Measurements from ENCODE around the gene ISCA2.
A peak's percentile ranks its signal among the peaks of the same experiment; 100 is the strongest.

Gene ISCA2

DNA sequence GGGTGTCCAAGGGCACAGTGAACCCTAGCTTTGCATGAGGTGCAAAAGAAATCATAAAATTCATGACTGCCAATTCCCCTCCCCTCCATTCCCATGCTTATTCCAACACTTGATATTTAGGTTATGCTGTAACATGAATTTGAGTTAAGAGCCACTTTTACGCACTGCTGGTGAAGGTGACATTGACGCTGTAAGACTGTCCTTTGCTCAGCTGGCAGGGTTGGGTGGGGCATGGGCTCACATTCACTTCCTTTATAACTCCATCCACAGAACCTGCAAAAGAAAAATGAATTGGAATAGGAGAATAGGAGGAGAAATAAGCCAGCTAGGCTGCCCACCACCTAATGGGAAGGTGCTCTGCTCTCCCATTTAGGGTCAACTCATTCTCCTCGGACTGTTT, 7.4 kb upstream of the ISCA2 start:
- DNase-seq: no peak

DNA sequence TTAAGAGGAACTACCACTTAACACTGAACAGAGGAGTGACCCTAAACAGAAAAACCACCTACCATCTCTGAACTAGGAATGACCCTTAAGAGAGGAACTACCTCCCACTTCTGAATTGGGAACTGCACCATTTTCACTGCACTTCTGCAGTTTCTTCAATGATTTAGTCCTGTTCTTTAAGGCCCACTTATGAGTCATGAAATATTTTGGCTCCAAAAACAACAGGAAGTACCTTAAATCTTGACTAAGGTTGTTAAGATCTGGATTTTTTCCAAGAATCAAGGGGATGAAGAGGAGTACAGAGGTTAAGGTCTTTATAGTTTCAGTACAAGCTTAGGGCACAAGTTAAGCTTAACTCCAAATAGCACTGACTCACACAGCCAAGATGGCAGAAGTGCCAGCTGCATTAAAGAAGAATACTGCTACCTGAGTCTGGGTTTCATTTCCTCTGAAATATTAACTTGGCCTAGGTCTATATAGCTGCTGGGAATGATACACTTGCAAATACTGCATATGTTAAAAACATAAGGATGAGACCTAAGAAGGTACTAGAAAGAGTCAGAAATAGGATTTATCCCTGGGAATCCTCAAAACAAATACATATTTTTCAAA, 4.7 kb upstream of the ISCA2 start:
- no peak for DNase-seq

DNA sequence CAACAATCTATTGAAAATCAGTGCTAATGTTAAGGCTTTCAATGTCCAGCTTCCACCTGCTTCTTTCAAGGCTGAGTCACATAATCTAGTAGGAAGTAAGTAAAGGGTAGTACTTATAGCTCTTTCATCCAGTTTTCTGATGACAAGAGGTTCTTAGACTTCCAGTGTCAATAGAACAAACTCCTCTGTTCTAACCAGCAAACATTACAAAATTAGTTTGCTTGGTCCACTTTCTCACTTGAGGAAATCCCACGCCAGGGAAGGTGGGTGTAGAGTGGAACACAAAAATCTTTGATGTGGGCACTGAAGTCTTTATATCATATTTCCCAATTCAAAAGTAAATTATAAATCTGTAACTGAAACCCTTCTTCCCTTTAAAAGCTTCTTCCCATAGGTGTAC, 3.1 kb upstream of the ISCA2 start:
- DNase-seq: no peak

DNA sequence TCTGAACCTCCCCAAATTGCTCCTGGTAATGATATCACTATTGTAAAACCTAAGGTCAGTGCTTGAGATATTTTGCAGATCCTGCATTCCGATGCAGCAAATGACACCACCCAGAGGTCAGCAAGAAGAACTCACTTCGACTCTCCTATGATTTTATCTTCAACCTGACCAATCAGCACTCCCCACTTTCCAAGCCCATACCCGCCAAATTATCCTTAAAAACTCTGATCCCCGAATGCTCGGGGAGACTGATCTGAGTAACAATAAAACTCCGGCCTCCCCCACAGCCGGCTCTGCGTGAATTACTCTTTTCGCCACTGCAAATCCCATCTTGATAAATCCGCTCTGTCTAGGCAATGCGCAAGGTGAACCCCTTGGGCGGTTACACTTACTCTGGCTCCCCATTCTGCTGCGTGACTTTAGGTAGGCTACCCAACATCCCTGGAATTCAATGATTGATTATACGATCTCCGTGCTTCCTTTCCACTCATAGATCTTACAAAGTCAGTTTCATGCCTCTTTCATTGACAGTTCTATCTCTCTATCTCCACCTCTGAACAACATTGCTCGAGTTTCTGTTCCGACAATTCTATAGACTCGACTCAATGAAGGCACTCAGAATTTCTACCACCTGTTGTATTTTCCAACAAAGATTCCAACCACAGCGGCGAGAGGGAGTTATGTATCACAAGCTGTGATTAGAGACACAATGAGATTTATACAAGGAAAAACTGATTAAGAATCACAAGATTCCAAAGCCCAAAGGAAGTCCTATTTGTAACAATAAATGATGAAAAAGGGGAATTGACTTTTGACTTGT, 1.4 kb upstream of the ISCA2 start:
- no peak for DNase-seq

DNA sequence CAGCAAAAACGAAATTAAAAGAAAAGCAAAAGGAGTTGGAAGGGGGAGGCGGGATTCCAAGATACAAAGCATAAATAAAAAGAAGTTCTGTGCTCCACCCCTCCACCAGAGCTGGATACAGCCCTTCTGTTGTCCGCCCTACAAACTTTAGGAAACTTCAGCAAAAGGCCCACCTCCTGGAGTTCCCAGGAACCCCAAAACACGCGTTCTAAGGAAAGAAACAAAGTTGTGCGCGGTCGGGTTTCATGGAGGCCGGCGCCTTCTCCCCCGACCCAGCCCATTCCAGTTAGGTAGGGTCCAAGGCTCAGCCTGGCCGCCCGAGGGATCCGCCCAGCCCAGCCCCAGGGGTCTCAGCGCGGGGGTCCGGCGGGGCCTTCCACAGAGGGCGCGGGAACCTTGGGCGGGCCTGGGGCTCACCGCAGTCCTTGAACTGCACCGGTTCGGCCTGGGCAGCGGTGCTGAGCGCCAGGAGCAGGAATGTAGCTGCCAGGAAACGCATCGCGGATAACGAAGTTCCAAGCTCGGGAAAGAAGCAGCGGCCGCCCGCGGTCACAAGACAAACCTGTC, 706 bp upstream of the ISCA2 start, which contains the start of gene NPC2:
Gene NPC2 (minus strand): TSS at position 530 of the 567 bp plus-strand sequence. CDS start 31 bp downstream, at position 499.
- no peak for DNase-seq

DNA sequence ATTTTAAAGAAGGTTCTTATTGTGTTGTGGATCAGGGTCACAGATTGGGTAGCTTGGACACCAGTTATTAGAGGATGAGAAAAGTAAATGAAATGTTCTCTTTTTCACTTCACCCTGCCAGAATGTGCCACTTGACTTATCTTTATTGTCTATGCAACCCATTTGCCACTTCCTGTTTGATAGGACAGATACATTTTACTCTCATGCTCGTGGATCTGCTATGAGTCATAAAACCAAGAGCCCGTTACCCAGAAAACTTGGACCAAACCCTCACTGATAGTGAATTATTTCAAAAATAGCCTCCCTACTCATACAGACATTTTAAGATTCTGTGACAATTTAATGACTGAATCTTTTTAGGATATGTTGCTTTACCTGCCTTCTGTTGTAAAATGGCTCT, 1.8 kb downstream of the ISCA2 start:
- no peak for DNase-seq

DNA sequence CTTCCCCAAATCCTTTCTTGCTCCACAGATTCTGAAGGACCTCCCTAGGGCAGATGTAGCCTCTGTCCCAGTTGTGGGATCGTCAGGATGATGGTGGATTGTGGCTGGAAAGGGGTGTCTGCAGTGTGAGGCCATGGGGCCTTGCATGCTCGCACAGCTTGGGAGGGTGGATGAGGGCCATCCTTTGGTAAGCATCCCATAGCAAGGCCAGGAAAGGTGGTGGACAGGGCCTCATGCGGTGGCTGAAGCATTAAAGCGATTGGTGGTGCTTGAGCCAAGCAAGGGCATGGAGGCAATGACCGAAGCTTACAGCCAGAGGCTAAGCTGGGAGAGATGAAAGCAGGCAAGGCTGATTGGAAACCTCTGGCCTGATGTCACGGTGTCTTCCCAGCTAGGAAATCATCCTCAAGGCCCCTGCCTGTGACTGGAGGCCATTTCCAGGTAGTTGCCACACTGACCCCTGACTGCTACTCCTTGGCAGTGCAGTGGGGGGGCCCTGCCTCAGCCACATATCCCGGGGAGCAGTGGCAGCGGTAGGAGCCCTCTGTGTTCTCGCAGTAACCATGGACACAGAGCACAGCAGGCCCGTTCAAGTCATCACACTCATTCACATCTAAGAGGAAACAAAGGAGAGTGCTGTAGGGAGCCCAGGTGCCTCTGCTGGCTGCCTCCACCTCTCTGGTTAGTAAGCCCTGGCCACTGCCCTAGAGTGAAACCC, 7.0 kb downstream of the ISCA2 start:
- DNase-seq: no peak

DNA sequence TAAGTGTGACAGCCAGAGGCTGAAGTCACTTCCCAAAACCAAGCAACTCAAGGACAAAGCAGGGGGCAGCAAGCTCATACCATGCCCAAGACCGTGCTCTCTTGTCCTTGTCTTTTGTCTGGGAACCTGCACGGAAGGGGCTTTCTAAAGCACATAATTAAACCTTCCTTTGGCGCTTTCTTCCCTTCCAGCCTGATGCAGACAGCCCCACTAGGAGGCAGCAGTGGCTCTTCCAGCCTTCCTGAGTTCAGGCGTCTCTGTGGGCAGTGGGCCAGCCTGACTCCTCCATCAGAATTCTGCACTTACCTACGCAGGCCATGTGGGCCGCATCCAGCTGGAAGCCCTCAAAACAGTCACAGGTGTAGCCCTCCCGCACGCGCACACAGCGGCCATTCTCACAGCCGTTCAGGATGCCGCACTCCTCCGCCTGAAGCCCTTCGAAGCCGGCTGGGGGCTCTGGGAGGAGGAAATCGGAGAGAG, 7.6 kb downstream of the ISCA2 start:
- peak; percentile 47 for DNase-seq

DNA sequence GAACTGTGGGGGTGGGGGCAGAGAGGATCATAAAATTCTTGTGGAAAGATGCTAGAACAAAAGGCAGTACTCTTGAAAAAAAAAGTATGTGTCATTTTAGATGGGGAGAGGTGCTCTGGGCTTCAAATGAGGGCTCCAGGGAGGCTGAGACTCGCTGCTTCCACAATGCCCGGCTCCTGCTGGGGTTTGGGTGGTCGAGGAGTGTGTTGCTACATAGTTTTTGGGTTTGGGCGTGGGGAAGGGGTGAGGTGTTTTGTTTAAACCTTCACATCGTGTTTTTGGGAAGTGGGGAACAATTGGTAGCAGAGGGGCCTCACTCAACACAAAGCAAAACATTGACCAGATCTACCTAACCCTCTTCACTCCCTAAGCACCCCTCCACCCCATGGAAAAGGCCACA, 8.1 kb downstream of the ISCA2 start:
- DNase-seq: no peak

DNA sequence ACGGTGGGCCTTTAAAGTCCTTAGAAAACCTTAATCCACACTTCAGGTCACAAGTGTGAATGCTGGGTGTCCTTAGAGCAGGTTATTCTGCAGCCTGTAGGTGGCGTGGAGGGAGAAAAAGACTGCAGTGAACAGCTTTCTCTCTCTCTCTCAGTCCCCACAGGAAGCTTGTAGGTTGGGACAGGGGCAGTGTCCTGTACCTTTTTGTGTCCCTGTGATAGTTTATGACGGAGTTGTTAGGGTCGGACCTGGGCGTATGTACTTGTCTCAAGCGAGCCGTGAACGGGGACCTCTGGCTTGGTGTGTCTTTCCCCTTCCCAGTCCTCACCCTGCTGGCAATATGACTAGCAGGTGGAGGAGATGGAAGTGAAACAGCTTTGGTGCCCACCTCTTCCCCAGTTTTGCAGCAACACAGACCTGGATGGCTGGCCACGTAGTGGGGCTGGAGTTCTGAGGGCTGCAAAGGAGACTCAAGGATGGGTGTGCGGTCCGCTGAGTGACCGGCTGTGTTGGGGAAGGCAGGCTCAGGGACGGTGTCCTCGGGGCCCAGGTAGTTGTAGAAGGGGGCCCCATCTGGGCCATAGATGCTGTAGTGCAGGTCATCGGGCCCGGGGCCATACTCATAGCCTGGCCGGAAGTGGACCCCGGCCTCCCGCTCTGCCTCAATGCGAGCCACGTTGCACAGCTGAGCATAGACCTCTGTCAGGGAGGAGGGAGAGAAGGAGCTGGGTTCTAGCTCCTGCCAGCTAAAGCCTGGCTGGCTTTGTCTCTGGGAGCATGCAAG, 8.9 kb downstream of the ISCA2 start:
- DNase-seq: no peak

DNA sequence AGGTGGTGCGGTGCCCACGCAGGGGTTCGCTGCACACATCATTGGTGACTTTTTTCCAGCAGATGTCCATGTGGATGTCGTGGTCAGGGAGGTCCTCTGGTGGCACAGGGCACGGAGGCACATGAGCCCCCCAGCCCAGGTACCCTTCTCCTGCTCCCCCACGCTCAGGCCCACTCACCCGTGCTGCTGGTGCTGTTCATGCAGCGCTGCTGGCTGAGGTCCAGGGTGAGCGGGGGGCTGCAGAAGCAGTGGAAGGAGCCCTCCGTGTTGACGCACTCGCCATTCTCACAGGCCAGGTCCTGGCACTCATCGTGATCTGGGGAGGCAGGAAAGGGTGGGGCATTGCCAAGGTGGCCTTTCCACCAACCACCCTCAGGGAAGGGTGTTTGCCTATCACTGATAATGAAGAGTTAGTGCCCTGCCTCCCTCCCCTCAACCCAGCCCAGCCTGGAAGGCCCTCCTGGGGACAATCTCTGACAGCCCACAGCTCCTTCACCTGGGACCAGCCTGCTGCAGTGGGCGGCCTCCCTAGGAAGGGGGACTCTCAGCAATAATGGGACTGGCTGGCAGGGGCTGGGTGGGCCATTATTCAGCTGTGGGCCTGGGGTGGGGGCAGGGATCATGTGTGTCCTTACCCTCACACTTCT, 9.8 kb downstream of the ISCA2 start:
- no peak for DNase-seq

DNA sequence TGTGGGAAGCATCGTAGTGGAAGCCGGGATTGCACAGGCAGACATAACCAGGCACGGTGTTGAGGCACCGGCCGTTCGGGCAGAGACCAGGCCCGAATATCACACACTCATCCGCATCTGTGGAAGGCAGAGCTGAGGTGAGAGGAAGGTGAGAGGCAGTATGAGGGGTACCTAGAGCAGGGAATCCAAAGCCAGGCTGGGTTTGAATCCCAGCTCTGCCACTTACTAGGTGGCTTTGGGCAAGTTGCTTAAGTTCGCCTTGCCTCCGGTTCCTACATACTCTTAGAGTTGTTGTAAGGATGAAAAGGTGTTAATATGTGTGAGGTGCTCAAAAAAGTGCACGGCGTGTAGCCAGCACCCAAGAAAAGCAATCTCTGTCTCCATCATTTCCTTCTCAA, 10.4 kb downstream of the ISCA2 start:
- DNase-seq: no peak

DNA sequence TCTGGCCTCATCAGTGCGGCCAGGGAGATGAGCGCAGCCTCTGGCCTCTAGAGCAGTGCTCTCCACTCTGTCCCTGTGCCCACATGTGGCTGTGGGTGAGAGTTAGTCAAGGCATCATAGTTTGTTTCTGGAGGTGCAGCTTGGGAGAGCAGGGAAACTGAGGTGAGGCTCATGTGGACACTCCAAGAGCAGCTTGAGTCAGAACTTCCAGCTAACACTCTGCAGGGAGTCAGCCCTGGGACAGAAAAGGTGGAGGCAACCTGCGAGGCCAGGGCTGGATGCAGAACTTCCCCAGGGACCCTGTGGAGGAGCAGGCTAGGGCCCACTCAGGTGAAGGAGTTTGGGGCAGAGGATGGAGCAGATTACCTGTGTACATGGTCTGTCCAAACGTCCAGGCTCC, 10.8 kb downstream of the ISCA2 start:
- DNase-seq: no peak

DNA sequence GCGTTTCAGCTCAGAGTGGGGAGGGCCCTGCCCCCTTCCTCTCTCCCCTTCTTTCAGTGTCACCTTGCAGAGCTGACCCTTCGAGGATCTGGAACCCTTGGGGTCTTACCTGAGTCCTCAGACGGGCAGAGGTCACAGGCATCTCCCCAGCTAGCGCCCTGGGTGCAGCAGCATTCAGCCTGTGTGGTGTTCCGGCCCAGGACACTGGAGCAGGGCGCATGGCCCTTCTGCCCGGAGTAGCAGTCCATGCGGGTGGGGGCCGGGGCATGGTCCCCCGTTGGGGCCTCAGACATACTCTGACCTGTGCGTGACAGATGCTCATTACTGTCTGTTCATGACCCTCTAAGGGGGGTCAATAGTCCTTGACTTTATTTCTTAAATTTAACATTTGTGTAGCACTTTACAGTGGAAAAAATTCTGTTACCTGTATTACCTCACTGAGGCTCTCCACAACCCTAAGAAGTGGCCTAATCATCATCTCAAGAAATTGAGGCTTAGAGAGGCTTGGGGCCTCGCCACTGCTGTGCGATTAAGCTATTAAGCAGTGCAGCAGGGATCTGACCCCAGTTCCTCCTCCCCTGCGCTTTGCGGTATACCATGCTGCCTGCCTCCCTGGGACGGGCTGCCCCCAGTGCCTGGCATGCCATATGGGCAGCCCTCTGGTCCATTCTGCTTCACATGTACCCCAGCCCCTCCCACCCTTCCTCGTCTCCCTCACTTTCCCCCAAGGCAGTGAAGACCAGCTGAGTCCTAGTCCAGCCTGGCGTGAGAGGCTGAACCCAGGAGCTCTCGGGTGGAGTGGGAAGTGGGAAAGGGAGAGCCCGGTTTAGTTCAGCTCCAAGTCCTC, 11.5 kb downstream of the ISCA2 start:
- no peak for DNase-seq

DNA sequence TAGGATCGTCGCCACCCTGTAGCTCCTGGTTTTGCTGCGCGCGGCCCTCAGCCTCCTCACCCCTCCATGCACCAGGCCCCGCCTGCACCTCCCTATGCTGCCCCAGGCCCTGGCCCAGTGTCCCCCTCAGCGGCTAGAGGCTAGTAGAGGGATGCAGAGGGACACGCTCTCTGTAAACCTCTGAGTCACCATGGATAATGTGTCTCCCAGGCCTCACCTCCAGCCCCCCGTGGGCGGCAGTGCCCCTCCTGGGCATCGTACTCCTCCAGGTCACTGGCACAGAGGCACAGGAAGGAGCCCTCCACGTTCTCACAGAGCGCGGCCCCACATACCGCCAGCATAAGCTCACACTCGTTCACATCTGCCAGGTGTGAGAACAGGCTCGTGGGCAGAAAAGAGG, 12.3 kb downstream of the ISCA2 start:
- no peak for DNase-seq

DNA sequence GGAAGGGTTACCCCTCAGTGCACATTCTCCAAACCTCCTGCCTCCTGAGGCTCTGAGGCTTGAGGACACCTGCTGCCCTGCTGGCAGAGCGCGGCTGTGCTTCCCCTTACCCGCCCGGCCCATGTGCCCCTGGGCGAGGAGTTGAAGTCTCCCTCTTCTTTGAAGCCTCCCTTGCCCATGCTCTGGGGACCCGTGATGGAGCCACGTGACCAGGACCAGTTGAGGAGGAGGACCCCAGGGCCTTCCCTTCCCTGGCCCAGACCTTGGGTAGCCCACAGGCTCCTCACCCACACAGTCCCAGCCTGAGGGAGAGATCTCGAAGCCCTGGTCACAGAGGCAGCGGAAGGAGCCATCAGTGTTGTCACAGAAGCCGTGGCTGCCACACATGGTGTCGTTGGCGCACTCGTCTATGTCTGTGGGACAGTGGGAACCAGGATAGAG, 12.9 kb downstream of the ISCA2 start:
- DNase-seq: no peak

DNA sequence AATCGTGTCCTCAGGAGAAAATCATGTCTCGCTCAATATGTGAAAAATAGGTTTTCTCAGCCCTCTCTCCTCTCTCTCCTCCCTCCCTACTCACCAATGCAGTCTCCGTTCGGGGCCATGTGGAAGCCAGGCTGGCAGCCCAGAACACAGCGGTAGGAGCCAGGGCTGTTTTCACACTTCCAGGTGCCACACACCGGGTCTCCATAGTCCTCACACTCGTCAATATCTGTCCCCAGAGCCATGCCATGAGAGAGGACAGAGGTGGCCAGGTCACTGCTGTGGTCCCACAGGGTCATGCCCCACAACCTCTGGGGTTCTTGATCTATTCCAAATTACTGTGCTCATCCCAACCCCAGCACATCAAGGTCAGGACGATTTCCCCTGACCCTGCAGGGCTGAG, 13.5 kb downstream of the ISCA2 start:
- no peak for DNase-seq

DNA sequence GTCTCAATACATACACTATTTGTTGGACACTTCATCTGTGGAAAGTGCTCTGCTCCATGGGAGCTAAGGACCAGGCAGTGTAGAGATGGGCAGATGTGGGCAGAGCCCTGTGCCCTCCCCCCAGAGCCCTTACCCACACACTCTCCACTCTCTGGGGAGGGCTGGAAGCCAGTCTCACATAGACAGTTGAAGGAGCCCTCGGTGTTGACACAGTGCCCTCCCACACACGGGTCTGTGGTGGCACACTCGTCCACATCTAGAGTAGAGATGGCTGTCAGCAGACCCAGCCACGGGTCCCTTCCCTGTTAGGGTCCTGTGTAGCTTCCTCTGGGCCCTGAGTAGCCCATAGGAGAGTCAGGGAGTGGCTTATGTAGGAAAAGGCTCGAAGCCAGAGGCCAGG, 14.3 kb downstream of the ISCA2 start:
- no peak for DNase-seq

DNA sequence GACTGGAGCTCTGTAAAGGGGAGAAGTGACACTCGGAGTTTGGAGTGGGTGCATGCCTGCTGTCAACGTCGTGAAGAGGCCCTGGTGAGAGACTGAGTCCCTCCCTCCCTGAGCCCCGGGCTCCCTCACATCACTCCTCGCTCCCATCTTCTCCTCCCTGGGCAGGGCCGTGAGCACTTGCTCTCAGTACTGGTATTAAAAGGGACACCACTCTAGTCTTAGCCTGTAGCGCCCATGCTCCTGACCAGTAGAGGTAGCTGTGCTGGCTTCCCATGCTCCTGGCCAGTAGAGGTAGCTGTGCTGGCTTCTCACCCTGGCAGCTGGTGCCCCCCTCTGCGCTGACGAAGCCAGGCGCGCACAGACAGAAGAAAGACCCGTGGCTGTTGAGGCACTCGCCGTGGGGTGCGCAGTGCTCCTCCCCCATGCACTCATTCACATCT, 14.7 kb downstream of the ISCA2 start:
- no peak for DNase-seq

DNA sequence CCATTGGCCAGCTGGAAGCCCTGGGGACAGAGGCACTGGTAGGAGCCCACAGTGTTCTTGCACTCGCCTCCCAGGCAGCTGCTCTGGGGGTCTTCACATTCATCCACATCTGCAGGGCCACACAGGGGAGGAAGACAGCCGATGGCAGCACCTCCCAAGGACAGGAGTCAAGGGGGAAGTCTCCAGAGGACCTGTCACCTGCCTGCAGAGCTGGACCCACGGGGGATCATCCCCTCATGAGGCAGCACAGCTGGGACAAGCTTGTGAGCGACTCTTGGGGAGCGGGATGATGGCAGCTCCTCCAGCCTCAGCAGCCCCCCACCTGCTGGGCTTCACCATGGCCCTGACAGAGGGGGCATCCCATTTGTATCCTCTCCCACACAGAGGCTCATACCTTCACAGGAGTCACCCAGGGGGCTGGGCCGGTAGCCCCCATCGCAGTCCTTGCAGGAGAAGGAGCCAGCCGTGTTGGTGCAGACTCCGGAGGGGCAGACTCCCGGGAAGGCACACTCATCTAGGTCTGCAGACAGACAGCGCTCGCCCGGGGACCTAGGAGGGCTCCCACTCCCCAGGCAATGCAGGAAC, 15.4 kb downstream of the ISCA2 start:
- DNase-seq: no peak
